Panc1 (cell line): ENCODE measurements around the gene ASCC1.

ENCODE experiments used
- CTCF ChIP-seq: fragments of 450-650 bp; IDR thresholded peaks from 2 replicates; pipeline ENCODE4 v1.5.1; 2017; ENCODE audit warnings: mild to moderate bottlenecking
- POLR2AphosphoS5 ChIP-seq: IDR thresholded peaks from 2 replicates; pipeline ENCODE4 v1.6.1; 2012; ENCODE audit warnings: mild to moderate bottlenecking, low read depth, low read length, moderate library complexity
- SIN3A ChIP-seq: IDR thresholded peaks from 2 replicates; pipeline ENCODE4 v1.6.1; 2012; ENCODE audit warnings: low read depth, mild to moderate bottlenecking, low read length, moderate library complexity, borderline replicate concordance; ENCODE audit not compliant: insufficient read depth

GRCh38 chr10:72049472-72049871 lies 166.6 kb downstream of the ASCC1 start:
- no peak for TF ChIP-seq CTCF
- no peak for TF ChIP-seq POLR2AphosphoS5
- TF ChIP-seq SIN3A = no peak
